ENCODE results near the gene SART1.
"Not testable (repeated sequence)": the region's sequence is repeated elsewhere in the genome, so short reads cannot be mapped to it uniquely, and the experiment has no call there.

The SART1 gene

DNA sequence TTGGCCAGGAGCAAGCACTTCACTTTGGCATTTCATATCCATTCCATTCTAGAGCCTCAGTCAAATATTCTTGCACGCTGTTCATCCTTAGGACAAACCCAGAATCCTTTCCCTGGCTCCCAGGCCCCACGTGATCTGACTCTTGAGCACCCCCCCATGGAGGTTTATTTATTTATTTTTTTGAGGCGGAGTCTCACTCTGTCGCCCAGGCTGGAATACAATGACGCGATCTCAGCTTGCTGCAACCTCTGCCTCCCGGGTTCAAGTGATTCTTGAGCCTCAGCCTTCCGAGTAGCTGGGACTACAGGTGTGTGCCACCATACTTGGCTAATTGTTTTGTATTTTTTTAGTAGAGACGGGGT is 29.0 kb upstream of the SART1 start:
- DNase-seq: no peak

DNA sequence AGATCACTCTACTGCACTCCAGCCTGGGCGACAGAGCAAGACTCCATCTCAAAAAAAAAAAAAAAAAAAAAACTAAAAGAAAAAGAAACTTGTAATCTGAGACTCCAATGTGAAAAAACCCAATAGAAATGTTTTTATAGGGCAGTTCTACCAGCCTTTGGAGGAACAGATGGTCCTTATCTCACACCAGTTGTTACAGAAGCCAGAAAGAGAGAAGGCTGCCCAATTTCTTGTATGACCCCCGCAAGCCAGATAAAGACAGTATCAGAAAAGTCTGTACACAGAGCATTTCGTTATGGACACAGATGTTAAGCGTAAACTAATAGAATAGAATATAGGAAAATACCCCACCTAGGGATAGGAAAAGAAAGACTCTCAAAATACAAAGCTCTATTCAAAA is 27.5 kb upstream of the SART1 start:
- DNase-seq: no peak

DNA sequence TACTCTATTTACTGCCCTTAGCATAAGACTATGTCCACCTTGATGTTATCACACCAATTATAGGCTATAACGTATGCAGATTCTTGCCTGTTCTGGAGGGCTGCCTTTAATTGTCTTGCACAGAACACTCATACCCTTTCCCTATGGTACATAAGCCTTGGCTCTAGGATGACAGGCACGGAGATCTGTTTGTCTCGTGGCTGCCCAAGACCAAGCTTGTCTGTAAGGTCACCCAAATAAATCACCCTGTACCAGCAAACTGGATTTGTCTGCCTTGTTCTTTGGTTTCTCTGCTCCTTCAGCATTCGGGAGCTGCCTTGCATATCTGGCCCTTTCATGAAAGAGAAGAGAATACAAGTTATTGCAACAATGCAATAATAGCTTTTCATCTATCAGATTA is 23.8 kb upstream of the SART1 start:
- no peak for DNase-seq

- DNase-seq: no peak
Observed at GRCh38 chr11:65941720-65942310, 19.7 kb upstream of the SART1 start.

GRCh38 chr11:65942531-65942930 is 19.0 kb upstream of the SART1 start:
- no peak for DNase-seq

DNA sequence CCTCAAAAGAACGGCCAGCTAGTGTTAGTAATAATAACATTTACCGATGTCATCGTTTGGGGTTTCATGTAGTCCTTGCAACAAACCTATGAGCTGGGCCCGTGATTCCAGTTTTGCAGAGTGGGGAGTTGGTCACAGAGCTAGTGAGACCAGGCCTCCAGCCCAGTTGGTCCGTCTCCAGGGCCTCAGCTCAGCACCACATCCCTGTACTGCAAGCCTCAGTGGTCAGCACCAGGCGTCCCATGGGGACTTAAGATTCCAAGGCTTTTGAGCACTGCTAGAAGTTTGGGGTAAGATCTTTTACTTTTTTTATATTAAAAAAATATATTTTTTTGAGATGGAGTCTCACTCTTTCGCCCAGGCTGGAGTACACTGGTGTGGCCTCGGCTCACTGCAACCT is 17.3 kb upstream of the SART1 start:
- DNase-seq: no peak

DNA sequence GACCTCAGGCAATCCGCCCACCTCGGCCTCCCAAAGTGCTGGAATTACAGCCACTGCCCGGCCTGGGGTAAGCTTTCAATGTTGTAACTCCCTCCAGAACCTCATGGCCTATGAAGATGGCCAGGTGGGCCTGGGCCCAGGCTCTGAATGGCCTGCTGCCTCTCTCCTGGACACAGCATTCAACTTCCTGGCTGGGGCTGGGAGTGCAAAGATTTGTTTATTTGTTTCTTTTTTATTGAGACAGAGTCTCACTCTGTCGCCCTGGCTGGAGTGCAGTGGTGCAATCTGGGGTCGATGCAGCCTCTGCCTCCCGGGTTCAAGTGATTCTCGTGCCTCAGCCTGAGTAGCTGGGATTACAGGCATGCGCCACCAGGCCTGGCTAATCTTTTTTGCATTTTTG is 16.8 kb upstream of the SART1 start:
- no peak for DNase-seq

DNA sequence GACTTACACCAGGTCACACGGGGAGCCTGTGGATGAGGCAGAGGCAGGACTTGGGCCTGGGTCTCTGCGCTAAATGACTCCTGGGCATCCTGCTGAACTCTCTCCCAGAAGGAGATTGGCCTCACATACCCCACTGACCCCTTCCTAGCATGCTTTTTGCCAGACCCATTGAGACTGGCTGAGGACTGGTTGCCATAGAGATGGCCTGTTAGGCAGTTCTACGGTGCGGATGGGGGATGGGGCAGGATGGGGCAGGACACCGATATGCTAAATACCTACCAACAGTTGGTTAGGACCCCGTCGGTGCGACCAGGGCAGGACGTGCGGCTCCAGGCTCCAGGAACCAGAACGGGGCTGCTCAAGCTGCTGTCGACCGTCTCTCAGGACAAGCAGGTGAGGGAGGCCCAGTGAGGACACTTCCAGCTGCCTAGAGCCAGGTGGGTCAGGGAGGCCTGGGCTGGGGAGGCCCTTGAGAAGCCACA is 16.1 kb upstream of the SART1 start, which contains the start of gene TSGA10IP:
Gene TSGA10IP (plus strand): TSS at position 51 of the 482 bp plus-strand sequence. CDS start 196 bp downstream, at position 247.
- no peak for DNase-seq

- no peak for DNase-seq
Observed at GRCh38 chr11:65945941-65946558, 15.5 kb upstream of the SART1 start.

DNA sequence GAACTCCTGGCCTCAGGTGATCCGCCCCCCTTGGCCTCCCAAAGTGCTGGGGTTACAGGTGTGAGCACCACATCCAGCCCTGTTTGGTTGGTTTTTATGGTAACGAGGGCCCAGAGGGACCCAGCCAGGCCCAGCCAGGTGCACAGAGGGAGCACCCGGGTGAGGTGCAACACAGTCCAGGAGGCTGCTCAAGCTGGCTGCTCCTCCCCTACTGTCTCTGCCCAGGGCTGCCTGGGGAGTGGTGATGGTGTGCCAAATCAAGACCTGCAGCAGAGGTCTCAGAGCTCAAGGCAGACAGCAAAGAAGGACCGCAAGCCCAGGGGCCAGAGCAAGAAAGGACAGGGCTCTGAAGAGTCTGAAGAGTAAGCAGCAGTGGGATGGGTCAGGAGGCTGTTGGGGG is 14.9 kb upstream of the SART1 start:
- DNase-seq: no peak

DNA sequence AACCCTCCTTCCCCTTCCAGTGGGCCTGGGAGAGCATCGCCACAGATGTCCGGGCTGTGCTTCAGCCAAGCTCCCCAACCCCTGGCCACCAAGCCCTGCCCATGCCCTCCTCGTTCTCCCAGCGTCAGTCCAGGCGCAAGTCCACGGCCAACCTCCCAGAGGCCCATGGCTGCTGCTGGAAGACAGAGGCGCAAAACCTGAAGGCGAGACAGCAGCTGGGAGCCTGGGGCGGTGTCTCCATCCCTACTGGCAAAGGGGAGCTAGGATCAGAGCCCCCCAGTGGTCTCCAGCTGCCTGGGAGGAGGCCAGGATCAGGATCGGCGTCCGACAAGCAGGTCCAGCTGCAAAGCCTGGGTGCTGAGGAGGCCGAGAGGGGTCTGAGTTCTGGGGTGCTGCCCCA is 14.4 kb upstream of the SART1 start:
- DNase-seq: no peak

DNA sequence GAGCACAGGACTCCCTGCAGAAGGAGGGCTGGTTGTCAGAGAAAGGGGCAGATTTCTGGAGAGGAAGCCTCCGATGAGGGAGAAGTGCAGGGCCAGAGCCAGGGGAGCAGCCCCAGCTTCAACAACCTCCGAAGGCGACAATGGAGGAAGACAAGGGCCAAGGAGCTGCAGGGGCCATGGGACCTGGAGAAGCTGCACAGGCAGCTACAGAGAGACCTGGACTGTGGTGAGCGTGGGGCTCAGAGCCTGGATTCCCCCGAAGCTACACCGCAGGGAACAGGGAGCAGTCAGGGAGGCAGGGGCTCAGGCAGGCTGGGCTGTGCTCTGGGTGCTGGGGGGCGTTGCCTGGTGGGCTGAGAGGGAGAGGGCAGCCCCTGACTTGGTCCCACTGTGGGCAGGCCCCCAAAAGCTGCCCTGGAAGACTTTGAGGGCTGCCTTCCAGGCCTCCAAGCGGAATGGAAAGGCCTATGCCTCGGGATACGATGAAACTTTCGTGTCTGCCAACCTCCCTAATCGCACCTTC is 13.9 kb upstream of the SART1 start:
- DNase-seq: no peak

GRCh38 chr11:65950711-65951110 is 10.8 kb upstream of the SART1 start:
- DNase-seq: not testable (repeated sequence)

- DNase-seq: not testable (repeated sequence)
Observed at GRCh38 chr11:65951641-65952040, 9.9 kb upstream of the SART1 start.

DNA sequence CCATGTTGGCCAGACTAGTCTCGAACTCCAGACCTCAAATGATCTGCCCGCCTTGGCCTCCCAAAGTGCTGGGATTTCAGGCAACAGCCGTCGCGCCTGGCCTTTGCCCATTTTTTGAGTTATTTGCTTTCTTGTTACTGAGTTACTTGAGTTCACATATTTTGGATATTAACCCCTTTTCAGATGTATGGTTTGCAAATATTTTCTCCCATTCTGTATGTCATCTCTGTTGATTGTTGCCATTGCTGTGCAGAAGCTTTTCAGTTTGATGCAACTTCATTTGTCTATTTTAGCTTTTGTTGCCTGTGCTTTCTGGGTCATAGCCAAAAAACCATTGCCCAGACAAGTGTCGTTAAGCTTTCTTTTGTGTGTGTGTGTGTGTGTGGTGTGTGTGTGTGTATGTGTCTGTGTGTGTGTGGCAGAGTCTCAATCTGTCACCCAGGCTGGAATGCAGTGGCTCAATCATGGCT is 9.4 kb upstream of the SART1 start:
- DNase-seq: no peak

DNA sequence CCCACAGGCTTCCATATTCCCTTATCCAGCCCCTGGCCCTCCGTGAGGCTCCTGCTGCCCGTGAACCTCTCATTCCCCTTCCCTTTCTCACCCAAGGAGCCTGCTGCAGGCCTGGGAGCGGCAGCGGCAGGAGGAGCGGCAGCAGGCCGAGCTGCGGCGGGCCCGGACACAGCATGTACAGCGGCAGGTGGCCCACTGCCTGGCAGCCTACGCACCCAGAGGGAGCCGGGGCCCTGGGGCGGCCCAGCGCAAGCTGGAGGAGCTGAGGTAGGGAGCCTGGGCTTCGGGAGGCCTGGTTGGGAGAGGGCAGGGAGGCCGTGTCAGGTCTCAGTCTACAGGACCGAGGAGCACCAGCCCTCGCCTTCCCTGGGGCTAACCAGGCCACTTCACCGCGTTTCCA is 8.1 kb upstream of the SART1 start:
- no peak for DNase-seq

DNA sequence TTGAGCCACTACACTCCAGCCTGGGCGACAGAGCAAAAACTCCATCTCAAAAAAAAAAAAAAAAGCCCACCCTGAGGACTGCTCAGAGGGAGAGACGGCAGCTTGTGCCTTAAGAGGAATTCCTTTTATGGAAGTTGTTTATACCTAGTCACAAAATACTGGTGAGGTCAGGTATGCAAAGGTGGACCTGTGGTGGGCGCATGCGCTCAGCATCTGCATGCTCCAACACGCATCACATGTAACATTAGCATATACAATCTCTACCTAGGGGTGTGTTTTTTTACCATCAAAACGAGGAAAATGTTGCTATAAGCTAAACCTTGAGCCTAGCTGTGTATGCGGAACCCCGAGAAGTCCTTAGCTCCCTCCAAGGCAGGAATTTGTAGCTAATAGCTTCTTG is 6.8 kb upstream of the SART1 start:
- no peak for DNase-seq

GRCh38 chr11:65958291-65958690 is 3.2 kb upstream of the SART1 start:
- DNase-seq: no peak

- no peak for DNase-seq
Observed at GRCh38 chr11:65958774-65959420, 2.6 kb upstream of the SART1 start.

DNA sequence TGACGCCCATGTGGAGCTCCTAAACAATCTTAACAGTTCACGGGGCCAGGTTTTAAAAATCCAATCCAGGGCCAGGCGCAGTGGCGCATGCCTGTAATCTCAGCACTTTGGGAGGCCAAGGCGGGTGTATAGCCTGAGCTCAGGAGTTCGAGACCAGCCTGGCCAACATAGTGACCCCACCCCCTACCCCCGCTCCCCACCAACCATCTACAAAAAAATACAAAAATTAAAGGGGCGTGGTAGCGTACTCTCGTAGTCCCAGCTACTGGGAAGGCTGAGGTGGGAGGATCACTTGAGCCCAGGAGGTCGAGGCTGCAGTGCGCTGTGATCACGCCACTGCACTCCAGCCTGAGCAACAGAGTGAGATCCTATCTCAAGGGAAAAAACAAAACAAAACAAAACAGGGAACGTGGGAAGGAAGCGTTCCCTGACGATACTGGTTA is 689 bp upstream of the SART1 start:
- DNase-seq: no peak

- DNase-seq: no peak
Observed at GRCh38 chr11:65962141-65962564, 619 bp downstream of the SART1 start.

DNA sequence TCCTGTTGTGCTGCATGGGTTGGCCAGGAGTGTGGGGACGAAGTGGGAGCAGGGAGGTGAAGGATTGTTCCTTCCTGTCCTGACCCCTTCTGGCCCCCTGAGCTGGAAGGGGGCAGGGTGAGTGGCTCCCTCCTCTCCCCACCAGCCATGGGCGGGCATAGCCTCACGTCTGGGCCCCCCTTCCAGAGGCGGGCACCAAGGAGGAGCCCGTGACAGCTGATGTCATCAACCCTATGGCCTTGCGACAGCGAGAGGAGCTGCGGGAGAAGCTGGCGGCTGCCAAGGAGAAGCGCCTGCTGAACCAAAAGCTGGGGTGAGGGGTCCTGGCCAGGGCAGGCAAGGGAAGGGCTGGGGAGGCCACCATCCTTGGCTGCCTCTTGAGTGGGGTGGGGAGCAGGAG is 3.4 kb downstream of the SART1 start:
- no peak for DNase-seq

- no peak for DNase-seq
Observed at GRCh38 chr11:65965986-65966762, 4.6 kb downstream of the SART1 start.

Data from stimulated activated CD4-positive, alpha-beta T cell treated with anti-CD3 and anti-CD28 coated beads, Interleukin-4, amount 100 ng/mL, for 1 hour (primary cell).